Measurements from ENCODE around the gene DIS3L2. TPM values are rescaled to one million over a fixed set of nuclear protein-coding genes. Genes with fewer than 3 reads are reported as not detected.
"Not testable (repeated sequence)": the region's sequence is repeated elsewhere in the genome, so short reads cannot be mapped to it uniquely, and the experiment has no call there.

Gene DIS3L2
- polyA plus RNA-seq, 3 donors = 6.8 to 10.2 (median 9.9) TPM

DNA sequence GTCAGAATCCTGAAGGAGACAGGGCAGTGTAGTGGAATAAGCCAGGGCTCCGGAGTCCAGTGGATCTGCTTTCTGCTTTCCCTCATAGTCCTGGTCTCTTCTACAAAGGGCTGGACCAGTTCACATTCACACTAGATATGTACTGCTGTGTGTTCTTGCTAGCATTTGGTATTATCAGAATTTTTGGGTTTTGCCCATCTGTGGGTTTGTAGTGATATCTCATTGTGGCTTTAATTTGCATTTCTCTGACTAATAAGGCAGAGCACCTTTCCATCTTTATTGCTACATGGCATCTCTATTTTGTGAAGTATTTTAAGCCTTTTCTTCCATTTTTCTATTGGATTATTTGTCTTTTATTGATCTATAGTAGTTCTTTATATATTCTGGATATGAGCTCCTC lies 114.8 kb downstream of the DIS3L2 start:
- no peak overlapping the region for H3K27ac ChIP-seq (ENCODE audit: low read depth, low read length)
- WGBS, 3 donors = 95 to 100% (median 97%) methylated on average over 1 of the region's 1 CpG

GRCh38 chr2:232076736-232077135 lies 115.2 kb downstream of the DIS3L2 start:
- WGBS, 3 donors = 87 to 91% (median 88%) methylated on average over 3 of the region's 3 CpGs
- no peak overlapping the region for H3K27ac ChIP-seq (ENCODE audit: low read depth, low read length)

DNA sequence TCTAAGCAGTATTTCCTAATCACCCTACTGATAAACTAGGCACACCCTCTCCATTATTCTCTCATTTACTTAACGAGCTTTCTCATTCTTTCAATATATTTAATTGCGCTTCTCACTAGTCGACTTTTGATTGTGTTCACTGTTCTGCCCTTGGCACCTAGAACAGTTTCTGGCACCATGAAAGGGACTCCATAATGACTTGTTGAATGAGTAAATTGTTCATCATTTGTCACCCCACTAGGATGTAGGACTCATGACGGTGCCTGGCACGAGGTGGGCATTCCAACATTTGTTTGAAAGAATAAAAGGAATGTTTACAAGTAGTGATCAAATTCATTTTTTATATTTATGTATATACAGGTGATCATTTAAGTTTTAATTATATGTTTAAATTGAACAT lies 123.7 kb downstream of the DIS3L2 start:
- no peak overlapping the region for H3K27ac ChIP-seq (ENCODE audit: low read depth, low read length)
- 65 to 78% (median 70%) methylated on average over 5 of the region's 5 CpGs for WGBS, 3 donors

GRCh38 chr2:232085826-232086425 lies 124.4 kb downstream of the DIS3L2 start:
- WGBS, 3 donors = 94 to 96% (median 94%) methylated on average over 16 of the region's 16 CpGs
- no peak overlapping the region for H3K27ac ChIP-seq (ENCODE audit: low read depth, low read length)

DNA sequence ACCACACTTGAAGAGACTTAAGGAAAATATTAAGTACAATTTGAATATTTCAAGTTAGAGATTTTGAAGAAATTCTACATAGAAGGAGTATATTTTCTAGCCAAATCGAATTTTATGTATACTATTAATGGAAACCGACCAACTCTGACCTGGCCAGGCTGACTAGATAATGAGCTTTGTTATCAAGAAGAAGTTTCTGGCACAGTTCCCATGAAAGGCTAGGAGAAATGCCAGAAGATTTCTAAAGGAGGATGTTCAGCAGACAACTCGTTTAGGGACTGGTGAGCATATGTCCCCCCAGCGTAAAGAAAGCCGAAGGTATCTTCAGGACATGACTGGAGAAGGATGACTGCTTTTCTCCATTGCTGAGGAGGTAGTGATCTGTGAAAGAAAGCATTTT lies 127.3 kb downstream of the DIS3L2 start:
- 57 to 82% (median 58%) methylated on average over 5 of the region's 5 CpGs for WGBS, 3 donors
- no peak overlapping the region for H3K27ac ChIP-seq (ENCODE audit: low read depth, low read length)

DNA sequence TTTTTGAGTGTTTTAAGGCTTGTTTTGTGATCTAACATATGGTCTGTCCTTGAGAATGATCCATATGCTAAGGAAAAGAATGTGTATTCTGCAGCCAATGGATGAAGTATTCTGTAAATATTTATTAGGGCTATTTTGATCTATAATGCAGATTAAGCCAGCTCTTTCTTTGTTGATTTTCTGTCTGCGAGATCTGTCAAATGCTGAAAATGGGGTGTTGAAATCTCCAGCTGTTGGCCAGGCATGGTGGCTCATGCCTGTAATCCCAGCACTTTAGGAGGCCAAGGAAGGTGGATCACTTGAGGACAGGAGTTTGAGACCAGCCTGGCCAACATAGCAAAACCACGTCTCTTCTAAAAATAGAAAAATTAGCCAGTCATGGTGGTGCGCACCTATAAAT lies 132.7 kb downstream of the DIS3L2 start:
- no peak overlapping the region for H3K27ac ChIP-seq (ENCODE audit: low read depth, low read length)
- WGBS, 3 donors = 97 to 99% (median 97%) methylated on average over 3 of the region's 3 CpGs

DNA sequence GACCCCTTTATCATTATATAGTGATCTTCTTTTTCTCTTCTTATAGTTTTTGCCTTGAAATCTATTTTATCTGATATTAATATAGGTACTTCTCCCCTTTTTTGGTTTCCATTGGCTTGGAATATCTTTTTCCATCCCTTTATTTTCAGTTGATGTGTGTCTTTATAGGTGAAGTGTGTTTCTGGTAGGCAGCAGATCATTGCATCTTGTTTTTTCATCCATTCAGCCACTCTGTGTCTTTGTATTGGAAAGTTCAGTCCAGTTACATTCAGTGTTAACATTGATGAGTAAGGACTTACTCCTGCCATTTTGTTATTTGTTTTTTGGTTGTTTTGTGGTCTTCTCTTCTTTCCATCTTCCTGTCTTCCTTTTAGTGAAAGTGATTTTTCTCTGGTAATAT lies 133.4 kb downstream of the DIS3L2 start:
- no peak overlapping the region for H3K27ac ChIP-seq (ENCODE audit: low read depth, low read length)

DNA sequence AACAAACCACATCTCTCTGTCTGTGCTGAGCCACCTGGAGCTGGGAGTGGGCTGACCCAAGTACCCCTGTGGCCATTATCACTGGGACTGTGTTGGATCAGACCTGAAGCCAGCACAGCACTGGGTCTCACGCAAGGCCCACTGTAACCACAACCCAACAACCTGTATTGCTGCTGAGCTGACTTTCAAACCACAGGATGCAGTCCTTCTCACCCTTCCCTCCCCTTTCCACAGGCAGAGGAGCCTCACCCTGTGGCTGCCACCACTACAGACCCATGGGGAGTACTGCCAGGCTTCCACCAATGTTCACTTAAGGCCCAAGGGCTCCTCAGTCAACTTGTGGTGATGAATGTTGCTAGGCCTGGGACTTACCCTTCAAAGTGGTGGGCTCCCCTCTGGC lies 135.7 kb downstream of the DIS3L2 start:
- no peak overlapping the region for H3K27ac ChIP-seq (ENCODE audit: low read depth, low read length)
- 87 to 100% (median 98%) methylated on average over 1 of the region's 1 CpG for WGBS, 3 donors

GRCh38 chr2:232097758-232098157 lies 136.2 kb downstream of the DIS3L2 start:
- WGBS, 3 donors = 95 to 97% (median 97%) methylated on average over 6 of the region's 6 CpGs

GRCh38 chr2:232102380-232102779 lies 140.9 kb downstream of the DIS3L2 start:
- 92 to 96% (median 93%) methylated on average over 4 of the region's 4 CpGs for WGBS, 3 donors
- no peak overlapping the region for H3K27ac ChIP-seq (ENCODE audit: low read depth, low read length)

More at GRCh38 chr2:232097758-232098157, 136.2 kb downstream of the DIS3L2 start:
- H3K27ac ChIP-seq (ENCODE audit: low read depth, low read length) = no peak overlapping the region

DNA sequence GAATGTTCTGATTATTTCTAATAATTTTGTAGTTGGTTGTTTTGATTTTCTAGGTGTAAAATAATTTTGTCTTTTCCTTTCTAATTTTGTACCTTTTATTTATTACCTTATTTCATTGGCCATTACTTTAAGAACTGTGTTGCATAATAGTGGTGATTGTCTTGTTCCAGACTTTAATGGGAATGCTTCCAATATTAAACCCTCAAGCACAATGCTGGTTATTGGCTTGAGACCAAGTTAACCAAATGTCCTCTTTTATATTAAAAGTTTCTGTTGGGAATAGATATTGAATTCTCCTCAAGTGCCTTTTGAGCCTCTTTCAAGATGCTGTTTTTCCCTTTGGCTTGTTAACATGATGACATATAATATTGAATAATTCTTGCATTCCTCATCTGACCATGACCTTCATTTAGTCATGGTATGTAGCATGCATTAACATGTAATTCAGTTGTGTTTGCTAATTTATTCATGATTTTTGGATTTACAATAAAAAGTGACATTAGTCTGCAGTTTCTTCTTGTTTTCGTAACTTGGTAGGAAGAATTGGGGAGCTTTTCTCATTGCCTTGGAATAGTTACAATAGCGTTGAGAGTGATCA lies 141.7 kb downstream of the DIS3L2 start:
- no peak overlapping the region for H3K27ac ChIP-seq (ENCODE audit: low read depth, low read length)
- 83 to 94% (median 89%) methylated on average over 2 of the region's 2 CpGs for WGBS, 3 donors

DNA sequence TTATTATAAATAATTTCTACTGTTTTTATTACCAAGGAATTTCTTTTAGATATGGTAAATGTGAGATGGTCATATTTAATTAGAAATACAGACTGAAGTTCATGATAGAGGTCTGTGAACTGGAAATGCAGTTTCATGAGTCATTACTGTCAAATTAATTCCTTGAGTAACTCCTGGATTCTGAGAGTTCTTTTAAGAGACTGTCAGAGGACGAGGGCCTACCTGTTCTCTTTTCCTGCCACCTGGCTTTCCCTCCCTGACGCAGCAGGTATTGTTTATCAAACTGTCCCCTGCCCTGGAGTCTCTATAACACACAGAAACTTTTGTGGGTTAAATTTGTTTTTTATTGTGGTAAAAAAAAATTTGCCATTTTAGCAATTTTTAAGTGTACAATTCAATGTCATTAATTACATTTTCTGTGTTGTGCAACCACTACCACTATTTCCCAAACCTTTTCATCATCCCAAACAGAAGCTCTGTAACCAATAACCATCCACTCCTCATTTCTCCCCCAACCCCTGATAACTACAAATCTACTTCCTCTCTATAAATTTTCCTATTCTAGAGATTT lies 142.6 kb downstream of the DIS3L2 start:
- H3K27ac ChIP-seq (ENCODE audit: low read depth, low read length) = no peak overlapping the region
- WGBS, 3 donors = 87 to 98% (median 92%) methylated on average over 2 of the region's 2 CpGs

- 96 to 97% (median 96%) methylated on average over 1 of the region's 1 CpG for WGBS, 3 donors
- no peak overlapping the region for H3K27ac ChIP-seq (ENCODE audit: low read depth, low read length)
Observed at GRCh38 chr2:232111551-232111950, 150.0 kb downstream of the DIS3L2 start.

GRCh38 chr2:232113821-232114220 lies 152.3 kb downstream of the DIS3L2 start:
- no peak overlapping the region for H3K27ac ChIP-seq (ENCODE audit: low read depth, low read length)
- 91 to 100% (median 97%) methylated on average over 1 of the region's 1 CpG for WGBS, 3 donors

GRCh38 chr2:232115728-232116361 lies 154.3 kb downstream of the DIS3L2 start:
- H3K27ac ChIP-seq (ENCODE audit: low read depth, low read length) = not testable (repeated sequence)
- 94 to 95% (median 95%) methylated on average over 6 of the region's 6 CpGs for WGBS, 3 donors

DNA sequence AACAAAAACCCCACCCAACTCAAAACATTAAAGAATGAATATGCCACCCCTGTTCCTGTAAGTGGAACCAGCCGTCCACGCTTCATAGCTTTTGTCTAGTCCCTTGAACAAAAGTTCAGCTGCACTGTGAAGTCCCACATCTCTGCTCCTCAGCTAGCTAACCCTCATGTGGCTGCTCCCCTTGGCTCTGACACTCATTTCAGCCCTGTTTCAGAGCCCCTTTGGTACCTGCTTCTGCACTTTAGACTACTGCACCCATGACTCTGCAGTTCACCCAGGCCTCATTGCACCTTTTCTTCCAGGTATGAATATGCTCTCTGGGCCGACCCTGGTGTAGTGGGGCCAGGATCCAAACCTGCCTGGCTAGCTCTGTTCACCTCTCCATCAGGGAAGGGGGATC lies 155.3 kb downstream of the DIS3L2 start:
- WGBS, 3 donors = 58 to 66% (median 62%) methylated on average over 3 of the region's 3 CpGs
- no peak overlapping the region for H3K27ac ChIP-seq (ENCODE audit: low read depth, low read length)

DNA sequence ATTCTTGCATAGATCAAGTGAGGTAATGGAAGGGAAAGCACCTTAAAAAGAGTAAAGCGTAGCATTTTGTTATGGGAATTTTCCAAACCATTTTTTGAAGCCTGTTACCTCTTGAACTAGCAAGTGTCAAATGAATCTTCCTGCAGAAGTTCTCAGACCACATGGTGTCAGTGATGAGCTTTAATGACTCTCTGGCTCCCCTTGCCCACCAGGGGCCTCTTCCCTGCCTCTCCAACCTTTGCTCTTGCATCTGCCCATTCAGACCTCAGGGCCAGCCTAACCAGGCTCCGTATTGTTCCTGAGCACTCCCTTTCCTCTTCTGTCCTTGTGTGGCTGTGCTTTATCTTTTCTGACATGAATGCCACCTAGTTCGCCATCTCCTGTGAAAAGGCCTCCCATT lies 155.9 kb downstream of the DIS3L2 start:
- WGBS, 3 donors = 89 to 94% (median 93%) methylated on average over 3 of the region's 3 CpGs
- H3K27ac ChIP-seq (ENCODE audit: low read depth, low read length) = no peak overlapping the region

- no peak overlapping the region for H3K27ac ChIP-seq (ENCODE audit: low read depth, low read length)
Observed at GRCh38 chr2:232120911-232121310, 159.4 kb downstream of the DIS3L2 start.

DNA sequence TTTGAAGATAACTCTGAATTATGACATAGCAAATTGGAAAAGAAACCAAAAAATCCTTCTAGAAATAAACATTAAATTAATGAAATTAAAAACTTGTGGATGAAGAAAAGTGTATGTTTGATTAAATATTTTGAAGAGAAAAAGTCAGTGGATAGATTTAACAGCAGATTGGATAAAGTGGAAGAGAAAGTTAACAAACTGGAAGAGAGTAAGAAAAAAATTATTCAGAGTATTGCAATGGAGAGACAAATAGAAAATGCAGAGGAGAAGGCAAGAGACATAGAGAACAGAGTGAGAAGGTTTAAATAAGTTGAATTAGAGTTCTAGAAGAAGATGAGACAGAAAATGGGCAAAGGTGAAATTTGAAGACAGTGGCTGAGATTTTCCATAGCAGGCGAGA lies 162.8 kb downstream of the DIS3L2 start:
- 96 to 100% (median 98%) methylated on average over 1 of the region's 1 CpG for WGBS, 3 donors

More for the DNA sequence above, 162.8 kb downstream of the DIS3L2 start:
- no peak overlapping the region for H3K27ac ChIP-seq (ENCODE audit: low read depth, low read length)

Data from adipose tissue (tissue), 3 donors.